Measurements from ENCODE around the gene DCAF17. TPM values are rescaled to one million over a fixed set of nuclear protein-coding genes. Genes with fewer than 3 reads are reported as not detected.

DCAF17 gene
- total and polyA plus RNA-seq, 2 experiments from 2014 or later = 10.6 to 14.4 TPM

- Histone ChIP-seq H3K36me3 (ENCODE audit: low read depth) (peaks cover 48% of the 10 kb centered on the region), H4K20me1 (ENCODE audit: insufficient read depth) (no peaks in the 10 kb centered on the region), H3K9me2 (ENCODE audit: insufficient read depth) (no peaks in the 10 kb centered on the region), H3K27me3 (replicated peaks; ENCODE audit: insufficient read depth) (no peaks in the 10 kb centered on the region), H3K9ac (no peak overlapping the region), H3F3A (ENCODE audit: insufficient read depth) (peaks cover 9% of the 10 kb centered on the region), H3K79me2 (ENCODE audit: insufficient read depth) (peaks cover 20% of the 10 kb centered on the region), H3K9me3 (ENCODE audit: low read depth) (no peaks in the 10 kb centered on the region), H3K4me3 (no peak overlapping the region), H3K27ac (no peak overlapping the region), H3K4me1 (ENCODE audit: insufficient read depth) (no peaks in the 10 kb centered on the region), H3K4me2 (ENCODE audit: unreplicated experiment) (no peak overlapping the region), H2AFZ (no peak overlapping the region)
- DNase-seq = no peak
- in situ Hi-C loops (cut with MboI) = no loop called here
- TF ChIP-seq EZH2phosphoT487 (IDR thresholded peaks at IDR 0.05; ENCODE audit: insufficient read depth, low read depth) (no peak), EZH2 (IDR thresholded peaks at IDR 0.05; ENCODE audit: insufficient read depth, poor library complexity, severe bottlenecking) (no peak)
Measured at GRCh38 chr2:171441470-171441869, 7.4 kb downstream of the DCAF17 start.

DNA sequence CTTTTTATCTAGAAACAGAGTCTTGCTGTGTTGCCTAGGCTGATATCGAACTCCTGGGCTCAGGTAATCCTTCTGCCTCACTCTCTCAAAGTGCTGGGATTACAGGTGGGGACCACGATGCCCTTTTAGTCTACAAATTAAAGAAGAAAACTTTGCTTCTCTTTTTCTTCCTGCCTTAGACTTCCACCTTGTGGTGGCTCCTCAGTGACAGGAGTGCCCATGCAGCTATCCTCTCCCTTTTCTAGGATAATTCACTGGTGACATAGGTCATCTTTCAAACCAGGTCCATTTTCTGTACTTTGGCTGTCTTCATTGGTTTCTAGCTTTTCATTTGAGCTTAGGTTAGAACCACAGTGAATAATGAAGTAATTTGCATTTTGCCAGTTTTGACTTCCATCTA is 13.6 kb downstream of the DCAF17 start:
- TF ChIP-seq EZH2phosphoT487 (IDR thresholded peaks at IDR 0.05; ENCODE audit: insufficient read depth, low read depth) = no peak
- TF ChIP-seq EZH2 (IDR thresholded peaks at IDR 0.05; ENCODE audit: insufficient read depth, poor library complexity, severe bottlenecking) = no peak
- peaks cover 44% of the 10 kb centered on the region for H3K36me3 ChIP-seq (ENCODE audit: low read depth)
- 68 to 71% methylated on average over 2 of the region's 2 CpGs for WGBS, 2 experiments (ENCODE audit: low coverage in 1 of 2, low lambda C conversion rate in 2 of 2, missing lambda C conversion rate in 2 of 2)
- no peaks in the 10 kb centered on the region for H3K9me3 ChIP-seq (ENCODE audit: low read depth)
- no peaks in the 10 kb centered on the region for H3K9me2 ChIP-seq (ENCODE audit: insufficient read depth)
- H3K27me3 ChIP-seq (replicated peaks; ENCODE audit: insufficient read depth) = no peaks in the 10 kb centered on the region
- no peak overlapping the region for H3K9ac ChIP-seq
- no peaks in the 10 kb centered on the region for H3K4me1 ChIP-seq (ENCODE audit: insufficient read depth)
- H2AFZ ChIP-seq = no peak overlapping the region
- no peaks in the 10 kb centered on the region for H3F3A ChIP-seq (ENCODE audit: insufficient read depth)
- no peak for DNase-seq
- no peaks in the 10 kb centered on the region for H4K20me1 ChIP-seq (ENCODE audit: insufficient read depth)
- no peak overlapping the region for H3K4me3 ChIP-seq
- H3K4me2 ChIP-seq (ENCODE audit: unreplicated experiment) = no peak overlapping the region
- H3K79me2 ChIP-seq (ENCODE audit: insufficient read depth) = no peaks in the 10 kb centered on the region
- no peak overlapping the region for H3K27ac ChIP-seq
- in situ Hi-C loops (cut with MboI) = no loop called here

DNA sequence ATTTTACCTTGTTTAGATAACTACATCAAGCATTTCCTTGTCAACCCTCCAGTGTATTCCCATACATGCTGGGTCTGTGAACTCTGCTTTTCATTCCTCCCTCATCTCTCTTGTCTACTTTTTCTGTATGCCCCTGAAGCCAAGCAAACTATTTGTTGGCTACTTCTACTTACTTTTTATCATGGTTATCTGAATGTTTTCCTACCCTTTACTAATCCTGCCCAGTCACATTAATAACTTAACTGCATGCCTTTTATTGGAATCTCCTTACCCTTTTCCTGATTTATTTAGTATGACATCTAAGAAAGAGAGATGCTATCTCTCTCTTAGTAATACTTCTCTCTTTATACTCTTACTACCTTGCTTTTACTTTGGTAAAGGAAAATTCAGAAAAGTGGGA is 17.0 kb downstream of the DCAF17 start:
- H3K27me3 ChIP-seq (replicated peaks; ENCODE audit: insufficient read depth) = no peaks in the 10 kb centered on the region
- H3K9ac ChIP-seq = no peak overlapping the region
- H3K79me2 ChIP-seq (ENCODE audit: insufficient read depth) = no peaks in the 10 kb centered on the region
- H3K4me3 ChIP-seq = no peak overlapping the region
- in situ Hi-C loops (cut with MboI) = no loop called here
- H3K36me3 ChIP-seq (ENCODE audit: low read depth) = peaks cover 36% of the 10 kb centered on the region
- TF ChIP-seq EZH2 (IDR thresholded peaks at IDR 0.05; ENCODE audit: insufficient read depth, poor library complexity, severe bottlenecking) = no peak
- no peak for TF ChIP-seq EZH2phosphoT487 (IDR thresholded peaks at IDR 0.05; ENCODE audit: insufficient read depth, low read depth)
- H3K27ac ChIP-seq = no peak overlapping the region
- DNase-seq = no peak
- H3K9me2 ChIP-seq (ENCODE audit: insufficient read depth) = no peaks in the 10 kb centered on the region
- H2AFZ ChIP-seq = no peak overlapping the region
- H3F3A ChIP-seq (ENCODE audit: insufficient read depth) = no peaks in the 10 kb centered on the region
- H3K9me3 ChIP-seq (ENCODE audit: low read depth) = no peaks in the 10 kb centered on the region
- H4K20me1 ChIP-seq (ENCODE audit: insufficient read depth) = no peaks in the 10 kb centered on the region
- no peaks in the 10 kb centered on the region for H3K4me1 ChIP-seq (ENCODE audit: insufficient read depth)
- no peak overlapping the region for H3K4me2 ChIP-seq (ENCODE audit: unreplicated experiment)

GRCh38 chr2:171452773-171453172 is 18.7 kb downstream of the DCAF17 start:
- in situ Hi-C loops (cut with MboI) = no loop called here
- no peak overlapping the region for H3K27ac ChIP-seq
- 74 to 79% methylated on average over 4 of the region's 4 CpGs for WGBS, 2 experiments (ENCODE audit: low coverage in 1 of 2, low lambda C conversion rate in 2 of 2, missing lambda C conversion rate in 2 of 2)
- no peak overlapping the region for H3K4me2 ChIP-seq (ENCODE audit: unreplicated experiment)
- DNase-seq = no peak
- no peaks in the 10 kb centered on the region for H3K9me3 ChIP-seq (ENCODE audit: low read depth)
- TF ChIP-seq EZH2phosphoT487 (IDR thresholded peaks at IDR 0.05; ENCODE audit: insufficient read depth, low read depth) (no peak), EZH2 (IDR thresholded peaks at IDR 0.05; ENCODE audit: insufficient read depth, poor library complexity, severe bottlenecking) (no peak)
- H3K9ac ChIP-seq = no peak overlapping the region
- no peaks in the 10 kb centered on the region for H3K27me3 ChIP-seq (replicated peaks; ENCODE audit: insufficient read depth)
- H3K4me3 ChIP-seq = no peak overlapping the region
- H3K79me2 ChIP-seq (ENCODE audit: insufficient read depth) = 0 out of 2 replicates have a peak, but pooled peaks cover 6% of the 10 kb centered on the region
- H3K36me3 ChIP-seq (ENCODE audit: low read depth) = peaks cover 38% of the 10 kb centered on the region
- H2AFZ ChIP-seq = no peak overlapping the region
- H3F3A ChIP-seq (ENCODE audit: insufficient read depth) = no peaks in the 10 kb centered on the region
- no peaks in the 10 kb centered on the region for H3K9me2 ChIP-seq (ENCODE audit: insufficient read depth)
- no peaks in the 10 kb centered on the region for H3K4me1 ChIP-seq (ENCODE audit: insufficient read depth)
- H4K20me1 ChIP-seq (ENCODE audit: insufficient read depth) = peaks cover 5% of the 10 kb centered on the region; the same call in 1 of the 2 replicates

GRCh38 chr2:171459498-171459897 is 25.5 kb downstream of the DCAF17 start:
- Histone ChIP-seq H3K4me1 (ENCODE audit: insufficient read depth) (no peaks in the 10 kb centered on the region), H3K27ac (no peak overlapping the region), H4K20me1 (ENCODE audit: insufficient read depth) (peaks cover 5% of the 10 kb centered on the region; the same call in 1 of the 2 replicates), H3K9ac (no peak overlapping the region), H3K4me2 (ENCODE audit: unreplicated experiment) (no peak overlapping the region), H3K9me3 (ENCODE audit: low read depth) (no peaks in the 10 kb centered on the region), H3K4me3 (no peak overlapping the region), H3K9me2 (ENCODE audit: insufficient read depth) (no peaks in the 10 kb centered on the region), H2AFZ (no peak overlapping the region), H3F3A (ENCODE audit: insufficient read depth) (no peaks in the 10 kb centered on the region), H3K27me3 (replicated peaks; ENCODE audit: insufficient read depth) (no peaks in the 10 kb centered on the region), H3K79me2 (ENCODE audit: insufficient read depth) (0 out of 2 replicates have a peak, but pooled peaks cover 6% of the 10 kb centered on the region), H3K36me3 (ENCODE audit: low read depth) (peaks cover 22% of the 10 kb centered on the region)
- no peak for DNase-seq
- in situ Hi-C loops (cut with MboI) = no loop called here
- TF ChIP-seq EZH2 (IDR thresholded peaks at IDR 0.05; ENCODE audit: insufficient read depth, poor library complexity, severe bottlenecking) = no peak
- no peak for TF ChIP-seq EZH2phosphoT487 (IDR thresholded peaks at IDR 0.05; ENCODE audit: insufficient read depth, low read depth)

Measured in GM23248 (cell line).